Renal cortex interstitium (tissue), 11 donors: ENCODE measurements around the gene KCNK10. TPM values are rescaled to one million over a fixed set of nuclear protein-coding genes. Genes with fewer than 3 reads are reported as not detected.
"Not testable (repeated sequence)": the region's sequence is repeated elsewhere in the genome, so short reads cannot be mapped to it uniquely, and the experiment has no call there.

Source experiments
- DNase-seq, 11 donors: peaks; one replicate each; pipeline ENCODE4 v3.0.0-alpha.2; 2013; ENCODE audit warnings: low read depth in 9 of 11, low spot score in 4 of 11; ENCODE audit errors: extremely low read depth in 1 of 11
- polyA plus RNA-seq, 3 donors: library from polyadenylated mRNA; unstranded; fragments of 120-200 nt; gene quantifications; one replicate each; pipeline ENCODE4 v1.2.1, GENCODE V29; 2013; ENCODE audit not compliant: insufficient read length in 3 of 3

Gene KCNK10
- polyA plus RNA-seq, 3 donors = 0.23 to 0.41 (median 0.37) TPM

GRCh38 chr14:88281447-88281846 lies 41.6 kb downstream of the KCNK10 start:
- DNase-seq = no peak

GRCh38 chr14:88276923-88277596 lies 46.0 kb downstream of the KCNK10 start:
- DNase-seq = no peak

- no peak for DNase-seq
Observed at GRCh38 chr14:88272390-88273269, 50.4 kb downstream of the KCNK10 start.

- DNase-seq = no peak
Observed at GRCh38 chr14:88271205-88271604, 51.9 kb downstream of the KCNK10 start.

GRCh38 chr14:88270776-88271175 lies 52.3 kb downstream of the KCNK10 start:
- DNase-seq = no peak

GRCh38 chr14:88269806-88270420 lies 53.2 kb downstream of the KCNK10 start:
- no peak for DNase-seq

GRCh38 chr14:88266474-88266873 lies 56.6 kb downstream of the KCNK10 start:
- no peak for DNase-seq

- no peak for DNase-seq
Observed at GRCh38 chr14:88264116-88264515, 59.0 kb downstream of the KCNK10 start.

GRCh38 chr14:88261302-88261701 lies 61.8 kb downstream of the KCNK10 start:
- not testable (repeated sequence) for DNase-seq

- no peak for DNase-seq
Observed at GRCh38 chr14:88258021-88258420, 65.0 kb downstream of the KCNK10 start.

GRCh38 chr14:88256997-88257950 lies 65.8 kb downstream of the KCNK10 start:
- no peak for DNase-seq

GRCh38 chr14:88255798-88256197 lies 67.3 kb downstream of the KCNK10 start:
- no peak for DNase-seq

- DNase-seq = no peak
Observed at GRCh38 chr14:88255196-88255595, 67.9 kb downstream of the KCNK10 start.

- no peak for DNase-seq
Observed at GRCh38 chr14:88252498-88252897, 70.6 kb downstream of the KCNK10 start.

GRCh38 chr14:88251650-88252049 lies 71.4 kb downstream of the KCNK10 start:
- DNase-seq = no peak

GRCh38 chr14:88249266-88249665 lies 73.8 kb downstream of the KCNK10 start:
- DNase-seq = no peak

- no peak for DNase-seq
Observed at GRCh38 chr14:88248606-88249005, 74.5 kb downstream of the KCNK10 start.

- DNase-seq = no peak
Observed at GRCh38 chr14:88247228-88247627, 75.8 kb downstream of the KCNK10 start.

- peak in 8 of 11 donors; percentile 8 to 30 (median 15) for DNase-seq
Observed at GRCh38 chr14:88245321-88245720, 77.7 kb downstream of the KCNK10 start.
